Activated T-cell treated with anti-CD3 and anti-CD28 coated beads for 4 hours (primary cell): Measurements from ENCODE around the gene PHETA1.

Source experiments
- DNase-seq: peaks from one replicate; pipeline ENCODE4 v3.0.0-alpha.2; 2020

The PHETA1 gene

DNA sequence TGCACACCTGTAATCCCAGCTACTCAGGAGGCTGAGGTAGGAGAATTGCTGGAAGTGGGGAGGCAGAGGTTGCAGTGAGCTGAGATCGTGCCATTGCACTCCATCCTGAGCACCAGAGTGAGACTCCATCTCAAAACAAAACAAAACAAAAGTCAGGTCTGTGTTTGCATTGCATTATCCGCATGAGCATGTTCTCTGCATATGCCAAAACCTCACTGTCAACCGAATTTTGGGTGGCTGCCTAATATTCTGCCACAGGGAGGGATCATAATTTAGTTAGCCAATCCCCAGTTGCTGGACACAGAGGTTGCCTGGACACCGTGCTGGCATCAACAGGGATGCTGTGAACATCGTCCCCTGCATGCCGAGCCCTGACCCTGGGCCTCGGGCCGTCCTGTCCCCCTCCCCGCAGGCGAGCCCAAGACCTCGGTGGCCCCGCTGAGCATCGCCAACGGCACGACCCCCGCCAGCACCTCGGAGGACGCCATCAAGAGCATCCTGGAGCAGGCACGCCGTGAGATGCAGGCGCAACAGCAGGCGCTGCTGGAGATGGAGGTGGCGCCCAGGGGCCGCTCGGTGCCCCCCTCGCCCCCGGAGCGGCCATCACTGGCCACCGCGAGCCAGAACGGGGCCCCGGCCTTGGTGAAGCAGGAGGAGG, 49.2 kb downstream of the PHETA1 start:
- DNase-seq: no peak

DNA sequence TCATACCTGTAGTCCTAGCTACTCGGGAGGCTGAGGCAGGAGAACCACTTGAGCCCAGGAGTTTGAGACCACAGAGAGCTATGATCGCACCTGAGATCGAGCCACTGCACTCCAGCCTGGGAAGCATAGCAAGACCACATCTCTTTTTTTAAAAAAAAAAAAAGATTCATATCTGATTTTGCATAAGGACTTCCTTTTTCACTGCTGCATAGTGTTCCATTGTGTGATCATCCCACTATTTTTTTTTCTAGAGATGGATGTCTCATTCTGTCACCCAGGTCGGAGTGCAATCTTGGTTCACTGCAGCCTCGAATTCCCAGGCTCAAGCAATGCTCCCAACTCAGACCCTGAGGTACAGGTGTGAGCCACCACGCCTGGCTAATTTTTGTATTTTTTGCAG, 50.4 kb downstream of the PHETA1 start:
- DNase-seq: no peak

DNA sequence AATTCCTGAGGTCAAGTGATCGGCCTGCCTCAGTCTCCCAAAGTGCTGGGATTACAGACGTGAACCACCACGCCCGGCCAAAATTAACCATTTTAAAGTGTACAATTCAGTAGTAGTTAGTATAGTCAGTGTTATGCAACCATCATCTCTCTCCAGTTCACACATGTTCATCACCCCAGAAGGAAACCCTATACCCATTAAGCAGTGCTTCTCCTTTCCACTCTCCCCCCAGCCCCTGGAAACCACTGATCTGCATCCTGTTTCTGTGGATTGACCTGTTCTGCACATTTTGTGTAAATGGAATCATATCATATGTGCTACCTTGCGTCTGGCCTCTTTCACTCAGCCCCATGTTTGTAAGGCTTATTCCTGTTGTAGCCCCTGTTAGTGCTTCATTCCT, 52.2 kb downstream of the PHETA1 start:
- DNase-seq: no peak

DNA sequence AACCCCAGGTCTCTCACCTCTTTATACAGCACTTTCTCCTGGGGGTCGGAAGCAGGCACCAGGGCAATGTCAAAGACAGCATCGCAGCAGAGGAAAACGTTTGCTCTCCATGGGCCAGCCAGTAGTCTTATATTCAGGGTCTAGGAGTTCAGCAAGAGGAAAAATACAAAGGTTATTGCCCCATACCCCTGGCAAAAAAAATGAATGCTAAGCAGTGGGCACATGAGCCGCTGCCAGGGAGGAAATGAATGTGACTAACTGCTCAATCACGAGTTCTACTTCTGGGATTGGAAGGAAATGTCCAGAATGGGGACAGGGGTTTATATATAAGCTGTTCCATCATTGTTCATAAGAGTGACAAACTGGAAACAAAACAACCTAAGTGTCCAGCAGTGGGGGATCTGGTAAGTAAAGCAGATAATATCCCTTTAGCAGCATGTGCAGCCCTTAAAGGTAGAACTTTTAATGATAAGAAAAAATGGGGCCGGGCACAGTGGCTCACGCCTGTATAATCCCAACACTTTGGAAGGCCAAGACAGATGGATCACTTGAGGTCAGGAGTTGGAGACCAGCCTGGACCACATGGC, 53.8 kb downstream of the PHETA1 start:
- DNase-seq: no peak

DNA sequence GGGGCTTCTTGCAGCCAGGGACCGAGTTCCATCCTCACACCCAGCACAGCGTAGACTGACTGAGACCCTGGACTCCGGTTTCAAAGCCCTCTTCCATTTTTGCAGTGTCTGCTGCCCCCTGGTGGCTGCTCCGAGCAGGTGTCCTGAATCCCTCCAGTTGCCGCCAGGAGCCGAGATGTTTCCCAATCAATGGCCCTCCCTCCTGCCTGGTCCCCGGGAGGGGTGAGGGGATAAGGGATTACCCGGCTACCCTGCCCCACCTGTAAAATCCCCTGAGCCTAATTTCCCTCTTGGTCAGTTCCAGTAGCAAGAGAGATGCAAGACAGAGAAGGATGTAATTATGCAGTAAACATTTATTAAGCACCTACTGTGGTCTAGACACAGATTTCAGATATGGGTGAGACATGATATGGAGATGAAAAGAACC, 55.0 kb downstream of the PHETA1 start:
- peak; percentile 68 for DNase-seq

DNA sequence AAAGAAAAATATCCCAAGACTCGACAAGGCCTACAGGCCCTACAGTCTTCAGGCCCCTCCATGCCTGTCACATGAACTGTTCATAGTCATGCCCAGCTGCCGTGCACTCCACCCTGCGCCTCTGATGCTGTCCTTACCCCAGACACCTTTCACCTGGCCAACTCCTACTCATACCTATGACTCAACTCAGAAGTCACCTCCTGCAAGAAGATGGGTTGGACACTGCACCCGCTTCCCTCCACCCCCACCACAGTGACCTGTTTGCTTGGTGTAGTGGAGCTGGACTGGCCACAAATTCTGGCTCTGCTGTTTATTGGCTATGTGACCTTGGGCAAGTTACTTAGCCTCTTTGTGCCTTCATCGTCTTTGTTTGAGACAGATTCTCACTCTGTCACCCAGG, 56.2 kb downstream of the PHETA1 start:
- no peak for DNase-seq

DNA sequence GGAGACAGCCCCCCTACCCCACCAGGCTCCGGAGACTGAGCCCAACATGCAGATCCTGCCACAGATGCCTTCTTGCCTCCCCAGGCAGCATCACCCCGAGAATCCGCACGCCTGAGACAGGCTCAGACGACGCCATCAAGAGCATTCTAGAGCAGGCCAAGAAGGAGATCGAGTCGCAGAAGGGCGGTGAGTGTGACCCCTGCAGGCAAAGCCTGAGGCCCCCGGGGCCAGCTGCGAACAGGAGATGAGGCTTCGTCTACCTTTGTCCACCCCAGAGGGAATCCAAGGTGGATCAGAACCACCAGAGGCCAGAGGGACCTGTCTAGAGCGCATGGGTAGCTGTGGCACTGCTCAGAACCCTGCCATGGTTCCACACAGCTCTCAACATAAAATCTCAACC, 56.9 kb downstream of the PHETA1 start:
- no peak for DNase-seq

DNA sequence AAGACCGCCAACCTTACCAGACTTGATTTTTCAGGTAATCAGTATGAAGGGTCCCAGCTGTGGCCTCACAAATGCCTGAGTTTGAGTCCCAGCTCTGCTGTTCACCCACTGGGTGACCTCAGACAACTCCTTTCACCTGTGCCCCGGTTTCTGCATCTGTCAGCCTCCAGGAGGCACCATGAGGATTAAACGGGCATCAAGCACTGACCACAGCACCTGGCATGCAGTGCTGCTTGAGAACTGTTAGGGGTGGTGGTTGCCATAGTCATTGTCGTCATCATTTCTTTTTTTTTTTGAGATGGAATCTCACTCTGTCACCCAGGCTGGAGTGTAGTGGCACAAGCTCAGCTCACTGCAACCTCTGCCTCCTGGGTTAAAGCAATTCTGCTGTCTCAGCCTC, 57.9 kb downstream of the PHETA1 start:
- no peak for DNase-seq
